ENCODE results near the gene HEXB. TPM values are rescaled to one million over a fixed set of nuclear protein-coding genes. Genes with fewer than 3 reads are reported as not detected.

HEXB gene
- total and polyA plus RNA-seq, 2 of the 13 experiments (the other 11 are each of a cell fraction or from before 2014, with no cell fraction given), result 100 to 104 TPM

GRCh38 chr5:74736759-74737158 lies 51.7 kb downstream of the HEXB start:
- intact Hi-C loops (cut with micrococcal nuclease; ENCODE audit: unreplicated experiment), result no loop called here
- Histone ChIP-seq H2AFZ (ENCODE audit: low read length) (no peak overlapping the region), H3K79me2 (ENCODE audit: insufficient read depth, low read length) (no peaks in the 10 kb centered on the region), H3K4me2 (ENCODE audit: low read depth, low read length) (no peak overlapping the region), H3K27me3 (ENCODE audit: control insufficient read depth in 1 of 2, insufficient read depth in 2 of 2, low read length in 2 of 2) (no peaks in the 10 kb centered on the region), H3K36me3 (replicated peaks in 1 of 2; ENCODE audit: control insufficient read depth in 1 of 2, insufficient read depth in 2 of 2, low read length in 2 of 2) (peaks cover 8 to 55% of the 10 kb centered on the region in 2 experiments), H3K27ac (ENCODE audit: extremely low read length, insufficient read depth, low read length) (no peak overlapping the region), H3K4me3 (replicated peaks in 1 of 3; ENCODE audit: insufficient read depth in 1 of 3, low read depth in 2 of 3, low read length in 3 of 3) (no peak overlapping the region), H3K9ac (ENCODE audit: insufficient read depth, low read depth, low read length) (no peak overlapping the region), H3K4me1 (ENCODE audit: insufficient read depth, low read length) (no peaks in the 10 kb centered on the region), H4K20me1 (ENCODE audit: insufficient read depth, low read length) (no peaks in the 10 kb centered on the region), H3K9me3 (ENCODE audit: low read length) (no peaks in the 10 kb centered on the region)
- in situ Hi-C loops (cut with HindIII; ENCODE audit: extremely low pct_ligation_motif_present, low pct_unique_long_range_greater_than_20kb), result no loop called here
- CTCF ChIA-PET (ENCODE audit: low intra/inter-chr PET ratio, low total read pairs), result no interaction called here
- TF ChIP-seq CENPT (CRISPR knock-in tag; IDR thresholded peaks at IDR 0.05; ENCODE audit: low read depth), result no peak
- no peak for TF ChIP-seq TRIM22 (IDR thresholded peaks at IDR 0.05)
- TF ChIP-seq ZNF292 (CRISPR knock-in tag; IDR thresholded peaks at IDR 0.05; ENCODE audit: borderline replicate concordance, low read depth), result no peak
- TF ChIP-seq TRIM24 (CRISPR knock-in tag; IDR thresholded peaks at IDR 0.05), result no peak
- no peak for TF ChIP-seq PAX8 (CRISPR knock-in tag; IDR thresholded peaks at IDR 0.05; ENCODE audit: borderline replicate concordance)
- TF ChIP-seq ZBTB1 (CRISPR knock-in tag; IDR thresholded peaks at IDR 0.05; ENCODE audit: borderline replicate concordance), result no peak
- TF ChIP-seq THAP11 (CRISPR knock-in tag; IDR thresholded peaks at IDR 0.05), result no peak
- no TSS peak for BruUV-seq (replicated peaks)
- ATAC-seq (no peak), FAIRE-seq (no peak), DNase-seq (ENCODE audit: low spot score) (no peak)
- POLR2A ChIA-PET, result no interaction called here
- 98% methylated on average over 6 of the region's 6 CpGs for WGBS (ENCODE audit: low lambda C conversion rate)

GRCh38 chr5:74738406-74738805 lies 53.4 kb downstream of the HEXB start:
- intact Hi-C loops (cut with micrococcal nuclease; ENCODE audit: unreplicated experiment), result no loop called here
- Histone ChIP-seq H3K9ac (ENCODE audit: insufficient read depth, low read depth, low read length) (no peak overlapping the region), H3K79me2 (ENCODE audit: insufficient read depth, low read length) (no peaks in the 10 kb centered on the region), H3K9me3 (ENCODE audit: low read length) (no peaks in the 10 kb centered on the region), H3K27me3 (ENCODE audit: control insufficient read depth in 1 of 2, insufficient read depth in 2 of 2, low read length in 2 of 2) (no peaks in the 10 kb centered on the region), H4K20me1 (ENCODE audit: insufficient read depth, low read length) (no peaks in the 10 kb centered on the region), H3K27ac (ENCODE audit: extremely low read length, insufficient read depth, low read length) (no peak overlapping the region), H3K4me1 (ENCODE audit: insufficient read depth, low read length) (no peaks in the 10 kb centered on the region), H3K36me3 (replicated peaks in 1 of 2; ENCODE audit: control insufficient read depth in 1 of 2, insufficient read depth in 2 of 2, low read length in 2 of 2) (peaks cover 5 to 56% of the 10 kb centered on the region in 2 experiments), H2AFZ (ENCODE audit: low read length) (no peak overlapping the region), H3K4me2 (ENCODE audit: low read depth, low read length) (no peak overlapping the region), H3K4me3 (replicated peaks in 1 of 3; ENCODE audit: insufficient read depth in 1 of 3, low read depth in 2 of 3, low read length in 3 of 3) (no peak overlapping the region)
- FAIRE-seq (no peak), DNase-seq (ENCODE audit: low spot score) (no peak), ATAC-seq (no peak)
- CTCF ChIA-PET (ENCODE audit: low intra/inter-chr PET ratio, low total read pairs), result no interaction called here
- no TSS peak for BruUV-seq (replicated peaks)
- POLR2A ChIA-PET, result no interaction called here
- 98% methylated on average over 4 of the region's 4 CpGs for WGBS (ENCODE audit: low lambda C conversion rate)
- in situ Hi-C loops (cut with HindIII; ENCODE audit: extremely low pct_ligation_motif_present, low pct_unique_long_range_greater_than_20kb), result no loop called here
- TF ChIP-seq, protein P1, sequence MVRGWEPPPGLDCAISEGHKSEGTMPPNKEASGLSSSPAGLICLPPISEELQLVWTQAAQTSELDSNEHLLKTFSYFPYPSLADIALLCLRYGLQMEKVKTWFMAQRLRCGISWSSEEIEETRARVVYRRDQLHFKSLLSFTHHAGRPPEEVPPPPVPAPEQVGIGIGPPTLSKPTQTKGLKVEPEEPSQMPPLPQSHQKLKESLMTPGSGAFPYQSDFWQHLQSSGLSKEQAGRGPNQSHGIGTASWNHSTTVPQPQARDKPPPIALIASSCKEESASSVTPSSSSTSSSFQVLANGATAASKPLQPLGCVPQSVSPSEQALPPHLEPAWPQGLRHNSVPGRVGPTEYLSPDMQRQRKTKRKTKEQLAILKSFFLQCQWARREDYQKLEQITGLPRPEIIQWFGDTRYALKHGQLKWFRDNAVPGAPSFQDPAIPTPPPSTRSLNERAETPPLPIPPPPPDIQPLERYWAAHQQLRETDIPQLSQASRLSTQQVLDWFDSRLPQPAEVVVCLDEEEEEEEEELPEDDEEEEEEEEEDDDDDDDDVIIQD (CRISPR knock-in tag; IDR thresholded peaks at IDR 0.05; ENCODE audit: low read depth), result no peak
- no peak for TF ChIP-seq ZNF687 (CRISPR knock-in tag; IDR thresholded peaks at IDR 0.05)
- TF ChIP-seq, protein P2, sequence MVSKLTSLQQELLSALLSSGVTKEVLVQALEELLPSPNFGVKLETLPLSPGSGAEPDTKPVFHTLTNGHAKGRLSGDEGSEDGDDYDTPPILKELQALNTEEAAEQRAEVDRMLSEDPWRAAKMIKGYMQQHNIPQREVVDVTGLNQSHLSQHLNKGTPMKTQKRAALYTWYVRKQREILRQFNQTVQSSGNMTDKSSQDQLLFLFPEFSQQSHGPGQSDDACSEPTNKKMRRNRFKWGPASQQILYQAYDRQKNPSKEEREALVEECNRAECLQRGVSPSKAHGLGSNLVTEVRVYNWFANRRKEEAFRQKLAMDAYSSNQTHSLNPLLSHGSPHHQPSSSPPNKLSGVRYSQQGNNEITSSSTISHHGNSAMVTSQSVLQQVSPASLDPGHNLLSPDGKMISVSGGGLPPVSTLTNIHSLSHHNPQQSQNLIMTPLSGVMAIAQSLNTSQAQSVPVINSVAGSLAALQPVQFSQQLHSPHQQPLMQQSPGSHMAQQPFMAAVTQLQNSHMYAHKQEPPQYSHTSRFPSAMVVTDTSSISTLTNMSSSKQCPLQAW (CRISPR knock-in tag; IDR thresholded peaks at IDR 0.05), result no peak

All from HepG2 (cell line).